ELR (cell line): ENCODE results near the gene GTSE1.
A peak's percentile ranks its signal among the peaks of the same experiment; 100 is the strongest.

Source experiments
- DNase-seq: peaks from one replicate; pipeline ENCODE4 v3.0.0-alpha.2; 2015; ENCODE audit warnings: low read depth

Gene GTSE1

DNA sequence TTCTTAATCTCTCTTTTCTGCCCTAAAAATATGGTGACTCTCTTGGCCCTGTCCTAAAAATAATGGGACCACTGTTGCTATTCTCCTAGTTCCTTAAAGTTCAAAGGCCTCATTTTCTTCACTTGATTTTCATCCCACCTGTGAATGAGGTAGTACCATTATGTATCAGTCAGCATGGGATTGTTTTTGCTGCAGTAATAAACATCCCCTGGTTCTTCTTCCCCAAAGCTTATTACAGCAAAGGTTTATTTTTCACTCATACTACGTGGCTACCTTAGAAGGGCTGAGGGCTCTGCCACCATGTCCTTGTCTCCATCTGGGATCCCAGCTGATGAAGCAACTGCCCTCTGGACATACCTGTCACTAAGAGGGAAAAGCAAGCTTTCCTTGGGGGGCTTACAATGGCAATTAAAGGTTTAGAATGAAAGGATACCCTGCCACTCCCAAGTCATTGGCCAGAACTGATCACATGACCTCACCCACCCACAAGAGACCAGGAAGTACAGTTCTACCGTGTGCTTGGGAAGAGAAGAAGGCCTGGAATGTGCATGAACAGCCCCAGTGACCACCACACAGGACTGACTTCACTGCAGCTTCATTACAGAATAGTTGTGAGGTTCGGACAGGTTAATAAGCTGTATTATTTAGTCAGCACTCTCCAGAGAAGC is 21.1 kb upstream of the GTSE1 start:
- DNase-seq = no peak

DNA sequence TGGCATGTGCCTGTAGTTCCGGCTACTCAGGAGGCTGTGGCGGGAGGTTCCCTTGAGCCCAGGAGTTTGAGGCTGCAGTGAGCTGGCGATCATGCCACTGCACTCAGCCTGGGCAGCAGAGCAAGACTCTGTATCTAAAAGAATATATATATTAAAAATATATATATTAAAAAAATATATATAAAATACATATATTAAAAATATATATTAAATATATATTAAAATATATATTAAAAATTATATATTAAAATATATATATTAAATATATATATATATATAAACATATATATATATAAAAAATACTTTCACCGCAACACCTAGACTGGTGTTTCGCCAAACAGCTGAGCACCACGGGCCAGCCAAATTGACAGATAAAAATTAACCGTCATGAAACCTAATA is 20.1 kb upstream of the GTSE1 start:
- no peak for DNase-seq

DNA sequence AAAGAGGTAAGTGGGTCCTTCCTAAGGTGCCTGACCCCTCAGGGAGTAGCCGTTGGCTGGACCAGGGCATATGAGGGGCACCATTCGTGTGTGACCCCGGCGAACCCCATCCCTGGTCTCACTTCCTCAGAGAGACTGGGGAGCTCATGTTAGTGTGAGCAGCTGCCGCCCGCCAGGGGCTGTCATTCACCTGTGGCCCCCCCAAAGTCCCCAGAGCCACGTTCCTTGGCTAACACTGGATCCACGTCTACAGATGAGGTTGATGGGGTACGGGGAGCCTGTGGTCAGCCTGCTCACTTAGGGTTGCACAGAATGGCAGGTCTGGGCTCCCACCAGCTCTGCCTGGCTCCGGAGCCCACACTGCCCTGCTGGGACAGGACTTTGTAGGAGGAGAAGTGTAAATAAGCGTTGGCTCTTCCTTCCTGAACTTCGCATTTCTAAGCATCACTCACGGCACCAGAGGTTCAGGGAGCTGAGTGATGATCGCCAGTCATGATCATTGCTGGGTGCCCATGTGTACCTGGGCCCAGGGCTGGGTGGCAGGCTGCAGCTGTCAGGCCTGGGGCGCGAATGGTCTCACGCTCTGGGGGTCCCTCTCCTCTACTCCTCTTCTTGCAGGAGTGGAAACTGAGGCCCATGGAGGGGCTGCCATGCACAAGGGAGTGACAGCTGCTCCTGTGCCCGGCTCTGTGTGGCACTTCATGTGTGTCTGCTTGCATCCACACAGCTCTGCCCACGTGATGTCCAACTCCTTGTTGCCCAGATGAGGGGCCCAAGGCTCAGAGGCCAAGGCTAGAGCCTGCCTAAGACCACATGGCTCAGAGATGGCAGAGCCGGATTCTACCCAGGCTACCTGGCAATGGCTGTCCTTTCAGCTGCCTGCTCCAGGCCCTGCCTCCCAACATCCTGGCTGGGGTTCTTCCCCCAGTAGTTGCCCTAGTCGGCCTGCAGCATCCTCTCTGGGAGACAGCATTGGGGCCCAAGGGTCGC is 17.7 kb upstream of the GTSE1 start:
- DNase-seq = no peak

DNA sequence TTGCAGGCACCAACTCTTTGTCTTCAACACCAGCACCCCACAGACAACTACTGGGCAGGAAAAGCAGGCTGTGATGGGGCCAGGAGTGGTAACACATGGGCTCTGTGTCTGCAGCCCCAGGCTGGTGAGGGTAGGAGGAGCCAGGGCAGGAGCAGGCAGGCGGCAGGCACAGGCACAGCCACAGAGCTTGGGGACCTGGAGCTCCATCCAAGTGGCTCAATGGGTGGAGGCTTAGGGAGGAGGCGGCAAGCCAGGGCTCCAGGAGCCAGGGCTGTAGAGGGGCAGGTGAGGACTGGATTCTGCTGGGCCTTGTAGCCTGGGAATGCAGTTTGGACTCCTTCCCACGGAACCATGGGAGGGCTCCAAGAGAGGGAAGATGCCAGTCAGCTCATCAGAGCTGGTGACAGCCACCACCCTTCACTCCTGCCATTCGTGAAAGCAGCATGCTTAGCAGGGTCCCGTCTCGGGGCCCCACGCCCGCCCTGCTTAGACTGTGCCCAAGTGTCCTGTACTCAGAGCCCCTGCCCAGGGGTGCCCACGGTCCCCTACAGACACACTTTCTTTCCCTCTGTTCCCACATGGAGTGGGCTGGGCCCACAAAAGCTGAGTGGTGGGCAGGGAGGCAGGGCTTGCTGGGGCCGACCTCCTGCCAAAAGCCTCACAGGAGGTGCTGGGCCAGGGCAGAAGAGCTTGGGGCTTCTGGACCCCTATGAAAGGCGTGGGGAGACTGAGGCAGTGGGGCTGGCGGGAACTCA is 16.4 kb upstream of the GTSE1 start:
- DNase-seq = no peak

DNA sequence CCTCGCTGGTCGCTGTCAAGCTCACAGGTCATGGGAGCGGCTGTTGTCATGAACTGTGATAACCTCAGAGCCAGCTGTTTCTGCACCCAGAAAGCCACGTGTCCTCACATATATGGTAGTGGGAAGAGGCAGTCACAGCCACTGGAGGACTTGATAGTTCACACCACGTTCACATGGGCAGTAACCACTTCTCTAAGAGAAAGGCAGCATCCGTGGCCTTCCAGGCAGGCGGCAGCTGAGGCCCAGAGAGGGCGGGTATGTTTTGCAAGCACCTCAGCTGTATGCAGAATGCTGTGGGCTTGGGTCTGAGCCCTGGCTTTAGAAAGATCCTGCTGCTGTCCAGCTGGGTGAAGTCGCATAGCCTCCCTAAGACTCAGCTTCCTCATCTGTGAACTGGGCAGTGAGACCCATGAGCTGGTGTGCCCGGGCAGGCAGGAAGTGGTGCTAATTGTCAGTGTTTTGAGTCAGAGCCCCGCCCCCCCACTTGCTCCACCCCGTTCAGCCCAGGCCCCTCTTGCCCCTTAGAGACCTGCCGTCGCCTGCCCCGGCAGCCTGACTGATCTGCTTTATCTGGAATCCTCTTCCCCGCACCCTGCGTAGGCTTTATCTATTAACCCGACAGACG is 15.6 kb upstream of the GTSE1 start:
- DNase-seq = no peak

DNA sequence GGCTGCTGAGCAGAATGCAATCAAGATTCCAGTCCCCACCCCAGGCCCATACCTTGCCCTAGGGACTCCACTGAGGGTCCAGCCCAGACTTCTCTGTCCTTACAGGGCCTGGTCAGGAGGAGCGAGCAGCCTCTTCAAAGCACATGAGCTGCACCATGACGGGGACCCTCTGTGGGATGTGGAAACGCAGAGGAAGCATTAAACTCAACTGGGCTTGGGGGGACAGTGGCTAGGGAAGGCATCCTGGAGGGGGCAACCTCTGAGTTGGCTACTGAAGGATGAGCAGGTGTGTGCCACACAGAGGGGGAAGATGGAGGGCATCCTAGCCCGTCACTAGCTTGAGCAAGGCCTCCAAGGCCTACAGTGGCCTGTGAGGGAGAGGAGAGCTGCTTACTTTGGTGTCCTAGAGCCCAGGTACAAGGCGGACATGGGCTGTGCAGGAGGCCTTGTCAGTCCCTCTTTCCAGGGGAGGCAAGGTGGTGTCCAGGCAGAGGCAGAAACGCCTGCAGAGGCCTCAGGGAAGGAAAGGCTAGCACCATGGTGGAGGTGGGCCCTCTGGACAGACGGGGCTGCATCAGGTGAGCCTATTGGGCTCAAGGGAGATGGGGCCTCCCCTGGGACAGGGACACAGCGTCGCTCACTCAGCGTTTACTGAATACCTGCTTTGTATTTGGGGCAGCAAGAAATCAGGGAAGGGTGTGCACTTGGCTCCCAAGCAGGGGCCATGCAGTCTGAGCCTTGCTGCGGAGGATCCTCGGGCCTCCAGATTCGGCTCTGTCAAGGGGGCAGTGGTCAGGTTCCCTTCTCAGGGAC is 14.6 kb upstream of the GTSE1 start:
- DNase-seq = no peak

DNA sequence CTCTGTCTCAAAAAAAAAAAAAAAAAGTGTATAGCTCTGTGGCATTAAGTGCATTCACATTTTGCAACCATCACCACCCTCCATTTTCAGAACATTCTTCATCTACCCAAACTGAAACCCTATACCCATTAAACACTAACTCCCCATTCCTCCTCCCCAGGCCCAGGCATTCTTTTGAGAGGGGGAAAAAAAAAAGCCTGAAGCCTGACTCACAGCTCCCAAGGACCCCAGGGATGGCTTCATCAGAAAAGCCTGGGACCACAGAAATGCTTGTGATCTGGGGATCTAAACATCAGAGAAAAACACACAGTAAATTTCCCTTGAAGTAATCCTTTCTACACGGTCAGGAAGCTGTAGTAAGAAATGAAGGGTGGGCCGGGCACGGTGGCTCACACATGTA is 10.7 kb upstream of the GTSE1 start:
- DNase-seq = no peak

DNA sequence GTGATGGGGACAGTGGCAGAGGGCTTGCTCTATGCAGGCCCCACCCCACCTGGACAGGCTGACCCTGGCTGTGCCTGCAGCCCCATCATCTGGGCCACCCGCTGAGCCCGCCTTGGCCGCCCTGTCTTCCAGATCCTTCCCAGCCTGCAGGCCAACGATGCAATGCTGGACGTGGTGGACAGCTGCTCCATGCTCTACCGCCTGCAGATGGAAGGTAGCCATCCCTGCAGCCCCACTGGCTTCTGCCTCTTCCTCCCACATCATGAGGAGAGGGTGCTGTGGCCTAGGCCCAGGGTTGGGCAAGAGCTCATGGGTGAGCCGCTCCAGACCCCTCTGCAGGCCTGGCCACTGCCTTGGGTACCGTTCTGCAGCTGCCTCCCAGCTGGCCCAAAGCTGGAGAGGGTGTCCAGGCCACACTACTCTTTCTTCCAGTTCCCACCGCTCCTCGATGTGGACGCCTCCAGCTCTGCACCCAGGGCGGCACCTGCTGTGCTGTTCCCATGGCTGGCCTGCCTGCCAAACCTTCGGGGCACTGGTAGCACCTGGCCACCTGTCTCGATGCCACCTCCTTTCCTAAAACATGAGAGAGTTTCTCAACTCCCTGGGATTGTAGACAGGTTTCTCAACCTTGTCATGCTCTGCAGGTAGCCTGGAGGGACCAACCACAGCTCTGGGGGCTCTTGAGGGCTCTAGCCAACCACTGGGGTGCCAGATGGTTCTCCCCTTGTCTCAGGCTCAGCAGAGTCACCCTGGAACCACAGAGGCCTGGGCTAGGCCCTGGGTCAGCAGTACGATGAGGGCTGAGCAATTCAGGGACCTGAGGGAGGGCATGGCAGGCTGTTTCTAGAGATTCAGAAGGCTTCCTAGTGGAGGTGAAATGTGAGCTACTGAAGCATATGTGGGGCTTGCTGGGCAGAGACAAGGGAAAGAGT is 9.5 kb upstream of the GTSE1 start:
- no peak for DNase-seq

DNA sequence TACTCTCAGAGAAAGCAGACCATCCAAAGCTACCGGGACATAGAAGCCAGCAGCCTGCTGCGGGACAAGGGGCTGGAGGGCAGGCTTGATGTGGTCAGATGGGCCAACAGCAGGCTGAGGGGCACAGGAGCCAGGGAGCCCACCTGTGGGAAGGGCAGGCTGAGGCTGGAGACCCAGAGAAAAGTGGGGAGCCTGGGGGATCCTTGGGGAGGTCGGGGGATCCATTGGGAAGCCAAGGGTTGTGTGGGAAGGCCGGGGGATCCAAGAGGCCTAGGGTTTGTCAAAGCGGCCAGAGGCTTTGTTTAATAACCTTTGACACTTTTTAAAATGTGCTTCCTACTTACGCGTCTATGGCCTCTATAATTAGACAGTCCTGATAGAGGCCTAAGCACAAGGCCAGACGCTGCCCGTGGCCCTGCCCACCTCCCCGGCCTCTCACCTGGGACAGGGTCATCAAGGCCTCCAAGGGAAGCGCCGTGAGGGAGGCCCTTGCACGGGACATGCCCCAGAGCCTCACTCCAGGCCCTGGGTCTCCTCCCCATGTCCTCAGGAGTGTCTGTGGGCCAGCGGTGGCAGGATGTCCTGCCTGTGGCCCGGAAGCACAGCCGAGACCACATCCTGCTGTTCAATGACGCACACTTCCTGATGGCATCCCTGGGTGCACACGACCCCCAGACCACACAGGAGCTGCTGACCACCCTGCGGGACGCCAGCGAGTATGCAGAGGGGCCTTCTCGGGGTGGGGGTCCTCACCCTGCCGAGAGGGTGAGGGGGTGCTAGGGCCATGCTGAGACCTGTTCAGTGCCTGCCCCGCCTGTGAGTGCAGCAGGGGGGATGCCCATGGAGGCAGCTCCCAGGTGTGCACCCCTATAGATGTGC is 8.6 kb upstream of the GTSE1 start:
- no peak for DNase-seq

DNA sequence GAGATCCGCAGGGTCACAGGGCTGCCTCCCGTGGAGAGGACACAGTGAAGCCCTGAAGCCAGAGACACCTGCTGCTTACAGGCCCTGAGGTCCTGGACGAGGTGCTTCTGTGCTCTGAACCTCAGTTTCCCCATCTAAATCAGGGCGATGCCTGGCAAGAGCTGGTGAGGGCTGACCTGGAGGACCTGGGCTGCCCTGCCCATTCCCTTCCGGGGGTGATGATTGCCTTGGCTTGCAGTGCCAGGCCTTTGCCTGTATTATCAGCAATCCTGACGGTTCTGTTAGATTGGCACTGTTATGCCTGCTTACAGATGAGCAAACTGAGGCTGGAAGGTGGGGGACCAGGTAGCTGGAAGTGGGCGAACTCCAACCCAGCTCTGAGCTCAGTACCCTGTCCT is 7.8 kb upstream of the GTSE1 start:
- DNase-seq = no peak

DNA sequence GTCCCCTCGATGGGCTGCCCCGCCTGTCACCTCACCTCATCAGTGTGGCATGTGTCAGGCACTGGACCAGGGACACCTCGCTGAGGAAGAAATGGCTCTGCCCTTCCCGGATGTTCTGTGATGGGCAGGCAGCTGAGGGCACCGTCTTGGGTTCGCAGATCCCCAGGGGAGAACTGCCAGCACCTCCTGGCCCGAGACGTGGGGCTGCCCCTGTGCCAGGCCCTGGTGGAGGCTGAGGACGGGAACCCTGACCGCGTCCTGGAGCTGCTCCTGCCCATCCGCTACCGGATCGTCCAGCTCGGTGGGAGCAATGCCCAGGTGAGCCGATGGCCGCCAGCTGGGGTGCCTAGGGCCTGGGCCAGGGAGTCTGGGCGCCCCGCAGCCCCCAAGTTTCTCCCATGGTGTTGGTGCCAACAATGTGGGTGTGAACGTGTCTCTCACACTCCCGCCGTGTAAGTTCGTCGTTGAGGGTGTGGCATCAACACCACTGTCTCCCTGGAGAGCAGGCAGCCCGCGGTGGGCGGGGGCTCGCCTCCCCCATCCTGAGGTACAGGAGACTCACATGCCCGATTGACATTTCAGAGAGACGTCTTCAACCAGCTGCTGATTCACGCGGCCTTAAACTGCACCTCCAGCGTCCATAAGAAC is 7.3 kb upstream of the GTSE1 start:
- DNase-seq = no peak

DNA sequence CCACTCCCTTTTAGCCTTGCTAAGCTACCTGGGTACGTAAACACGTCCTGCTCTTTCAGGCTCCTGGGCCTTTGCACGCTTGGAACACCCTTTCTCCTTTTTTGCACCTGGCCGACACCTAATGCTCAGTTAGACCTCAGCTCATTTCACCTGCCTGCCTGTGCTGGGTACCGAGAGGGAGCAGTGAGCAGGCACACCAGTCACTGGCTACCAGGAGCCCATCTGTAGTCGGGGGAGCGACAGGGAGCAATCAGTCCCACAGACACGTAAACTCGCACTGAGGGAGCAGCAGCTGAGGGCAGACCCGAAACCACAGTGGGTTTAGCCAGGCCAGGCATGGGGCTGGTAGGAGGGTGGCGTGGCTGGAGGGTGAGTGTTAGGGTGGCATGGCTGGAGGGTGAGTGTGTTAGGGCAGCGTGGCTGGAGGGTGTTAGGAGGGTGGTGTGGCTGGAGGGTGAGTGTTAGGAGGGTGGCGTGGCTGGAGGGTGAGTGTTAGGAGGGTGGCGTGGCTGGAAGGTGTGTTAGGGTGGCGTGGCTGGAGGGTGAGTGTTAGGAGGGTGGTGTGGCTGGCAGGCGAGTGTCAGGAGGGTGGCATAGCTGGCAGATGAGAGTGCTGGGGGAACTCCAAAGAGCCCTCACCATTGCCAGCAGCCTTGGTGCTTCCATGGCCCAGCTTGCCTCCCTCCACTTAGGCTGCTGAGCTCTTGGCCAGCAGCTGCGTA is 6.4 kb upstream of the GTSE1 start:
- no peak for DNase-seq

DNA sequence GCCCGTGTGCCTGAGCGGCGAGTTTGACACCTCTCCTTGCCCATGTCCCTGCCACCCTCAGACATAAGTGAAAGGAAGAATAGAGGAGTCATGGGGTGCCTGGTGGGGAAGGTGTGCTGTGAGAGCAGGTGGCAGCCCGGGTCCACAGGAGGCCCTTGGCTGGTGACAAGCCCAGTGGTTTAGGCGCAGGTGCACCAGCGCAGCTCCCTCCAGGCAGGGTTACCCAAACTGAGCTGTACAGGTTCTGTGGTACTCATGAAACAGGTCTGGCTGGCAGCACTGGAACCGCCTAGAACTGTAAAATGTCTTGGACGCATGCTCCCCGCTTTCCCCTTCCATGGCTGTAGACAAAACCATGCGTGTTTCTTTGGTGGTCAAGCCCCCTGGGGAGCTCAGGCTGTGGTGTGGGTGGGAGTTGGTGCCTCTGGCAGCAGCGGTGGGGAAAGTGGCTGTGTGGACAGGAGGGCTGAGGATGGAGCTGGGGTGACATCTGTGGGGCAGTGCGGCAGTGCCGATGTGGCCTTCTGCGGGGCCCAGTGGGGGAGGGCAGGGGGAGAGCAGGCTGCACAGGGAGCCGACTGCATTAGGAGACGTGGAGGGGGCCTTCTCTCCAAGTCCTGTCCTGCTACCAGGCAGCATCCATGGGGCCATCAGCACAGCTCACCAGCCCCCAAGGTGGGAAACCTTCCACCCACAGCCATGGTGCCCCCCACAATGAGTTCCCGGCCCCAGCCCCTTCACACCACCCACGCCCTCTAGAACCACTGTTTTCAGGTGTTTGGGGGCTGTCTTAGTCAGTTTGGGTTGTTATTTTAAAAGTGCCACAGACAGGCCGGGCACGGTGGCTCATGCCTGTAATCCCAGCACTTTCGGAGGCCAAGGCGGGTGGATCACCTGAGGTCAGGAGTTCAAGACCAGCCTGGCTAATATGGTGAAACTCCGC is 5.6 kb upstream of the GTSE1 start:
- DNase-seq = no peak

DNA sequence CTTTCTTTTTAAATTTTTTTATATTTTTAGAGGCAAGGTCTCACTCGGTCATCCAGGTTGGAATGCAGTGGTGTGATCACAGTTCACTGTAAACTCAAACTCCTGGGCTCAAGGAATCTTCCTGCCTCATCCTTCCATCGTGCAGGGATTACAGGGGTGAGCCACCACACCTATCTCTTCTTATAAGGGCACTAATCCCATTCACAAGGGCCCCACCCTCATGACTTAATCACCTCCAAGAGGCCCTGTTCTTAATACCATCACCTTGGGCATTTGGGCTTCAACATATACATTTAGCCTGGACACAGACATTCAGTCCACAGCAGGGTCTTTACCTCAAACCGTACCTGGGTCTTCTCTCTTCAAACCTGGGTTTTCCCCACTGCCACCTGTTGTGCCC is 4.5 kb upstream of the GTSE1 start:
- DNase-seq = no peak

DNA sequence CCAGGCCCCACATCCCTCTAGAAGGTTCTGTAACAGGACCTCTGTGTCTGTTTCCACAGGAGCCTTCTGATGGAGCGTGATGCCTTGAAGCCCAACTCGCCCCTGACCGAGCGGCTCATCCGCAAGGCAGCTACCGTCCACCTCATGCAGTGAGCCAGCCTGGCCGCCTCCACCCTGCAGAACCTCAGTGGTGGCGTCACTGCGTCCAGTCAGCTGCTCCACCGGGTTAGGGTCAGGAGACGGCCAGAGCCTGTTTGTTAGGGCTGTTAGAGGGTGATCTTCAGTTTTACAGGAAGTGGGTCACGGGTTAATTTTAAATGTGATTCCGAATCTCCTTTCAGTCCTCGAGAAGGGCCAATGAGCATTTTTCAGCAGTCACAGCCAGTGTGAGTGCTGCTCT is 3.9 kb upstream of the GTSE1 start:
- no peak for DNase-seq

DNA sequence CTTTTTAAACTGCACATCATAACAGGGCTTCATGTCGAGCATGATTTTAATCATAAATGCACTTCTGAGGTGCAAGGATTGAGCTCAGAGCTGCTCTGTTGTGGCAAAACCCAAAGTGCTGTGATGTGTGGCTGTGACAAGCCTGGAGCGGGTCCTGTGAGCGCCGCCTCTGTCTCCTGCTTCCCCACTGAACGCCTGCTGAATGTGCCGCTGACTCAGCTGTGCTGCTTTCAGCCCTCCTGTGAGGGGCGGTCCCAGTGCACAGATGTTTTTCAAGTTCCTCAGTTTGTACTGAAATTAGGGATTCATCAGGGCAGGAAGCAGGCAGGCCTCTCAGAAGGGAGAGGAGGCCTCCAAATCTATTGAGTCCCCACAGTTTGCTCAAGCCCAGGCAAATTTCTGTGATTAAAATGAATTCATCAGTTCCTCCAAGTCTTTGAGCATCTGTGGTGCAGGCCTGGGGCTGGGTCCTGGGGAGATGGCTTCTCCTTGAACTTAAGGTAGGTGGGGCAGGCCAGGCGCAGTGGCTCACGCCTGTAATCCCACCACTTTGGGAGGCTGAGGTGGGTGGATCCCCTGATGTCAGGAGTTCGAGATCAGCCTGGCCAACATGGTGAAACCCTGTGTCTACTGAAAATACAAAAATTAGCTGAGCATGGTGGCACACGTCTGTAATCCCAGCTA is 3.0 kb upstream of the GTSE1 start:
- DNase-seq = peak; percentile 61
